ENCODE data around the gene MLLT1. TPM values are rescaled to one million over a fixed set of nuclear protein-coding genes. Genes with fewer than 3 reads are reported as not detected.

MLLT1 gene
- total RNA-seq, 1 donor: 12.5 TPM

DNA sequence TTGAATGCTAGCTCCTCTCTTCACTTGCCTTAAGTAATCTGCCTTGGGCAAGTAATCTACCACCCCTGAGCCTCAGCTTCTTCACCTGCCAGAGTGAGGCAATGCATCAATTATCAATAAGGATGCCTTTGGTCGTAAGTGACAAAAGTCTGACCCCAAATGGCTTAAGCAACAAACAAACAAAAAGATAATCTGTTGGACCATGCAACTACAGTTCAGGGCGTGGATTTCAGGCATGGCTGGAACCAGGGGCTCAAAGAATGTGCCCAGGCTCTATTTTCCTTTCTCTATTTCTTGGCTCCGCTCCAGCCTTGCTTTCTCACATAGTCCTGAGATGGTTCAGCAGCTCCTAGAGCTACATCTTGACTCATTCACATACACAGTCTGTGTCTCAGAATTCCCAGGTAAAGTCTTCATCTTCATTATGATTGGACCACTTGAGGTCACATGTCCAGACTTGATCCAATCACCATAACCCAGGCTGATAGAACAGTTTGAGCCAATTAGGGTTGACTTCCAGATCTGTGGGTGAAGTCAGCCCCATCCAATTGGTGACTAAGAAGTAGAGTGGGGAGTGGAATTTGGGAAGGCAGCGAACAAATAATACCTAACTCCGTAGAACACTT lies 114.8 kb downstream of the MLLT1 start:
- no peak for DNase-seq (ENCODE audit: low read depth)
- TF ChIP-seq, protein P1, sequence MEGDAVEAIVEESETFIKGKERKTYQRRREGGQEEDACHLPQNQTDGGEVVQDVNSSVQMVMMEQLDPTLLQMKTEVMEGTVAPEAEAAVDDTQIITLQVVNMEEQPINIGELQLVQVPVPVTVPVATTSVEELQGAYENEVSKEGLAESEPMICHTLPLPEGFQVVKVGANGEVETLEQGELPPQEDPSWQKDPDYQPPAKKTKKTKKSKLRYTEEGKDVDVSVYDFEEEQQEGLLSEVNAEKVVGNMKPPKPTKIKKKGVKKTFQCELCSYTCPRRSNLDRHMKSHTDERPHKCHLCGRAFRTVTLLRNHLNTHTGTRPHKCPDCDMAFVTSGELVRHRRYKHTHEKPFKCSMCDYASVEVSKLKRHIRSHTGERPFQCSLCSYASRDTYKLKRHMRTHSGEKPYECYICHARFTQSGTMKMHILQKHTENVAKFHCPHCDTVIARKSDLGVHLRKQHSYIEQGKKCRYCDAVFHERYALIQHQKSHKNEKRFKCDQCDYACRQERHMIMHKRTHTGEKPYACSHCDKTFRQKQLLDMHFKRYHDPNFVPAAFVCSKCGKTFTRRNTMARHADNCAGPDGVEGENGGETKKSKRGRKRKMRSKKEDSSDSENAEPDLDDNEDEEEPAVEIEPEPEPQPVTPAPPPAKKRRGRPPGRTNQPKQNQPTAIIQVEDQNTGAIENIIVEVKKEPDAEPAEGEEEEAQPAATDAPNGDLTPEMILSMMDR (IDR thresholded peaks at IDR 0.05; ENCODE audit: insufficient read depth, low read depth, low read length): no peak
- no peak overlapping the region for H3K4me3 ChIP-seq (ENCODE audit: low read depth, low read length)

- no peak for DNase-seq (ENCODE audit: low read depth)
- H3K4me3 ChIP-seq (ENCODE audit: low read depth, low read length): no peak overlapping the region
- TF ChIP-seq, protein P1 (IDR thresholded peaks at IDR 0.05; ENCODE audit: insufficient read depth, low read depth, low read length): no peak
Observed at GRCh38 chr19:6161271-6161850, 118.4 kb downstream of the MLLT1 start.

Small RNA genes lying within 50 kb of the gene (small RNA-seq; reads per million reads assigned to genes)
- gene AC011471.1: not detected

Other genes with a start within 250 kb of the MLLT1 start
- 4.5 and 6.5 TPM in 2 replicates for gene RFX2, start 169.5 kb downstream of the MLLT1 start, total RNA-seq
- not detected in 2 replicates for gene ACSBG2, start 144.3 kb downstream of the MLLT1 start, total RNA-seq
- gene ACER1, start 53.6 kb upstream of the MLLT1 start, total RNA-seq: not detected in 2 replicates
- 35.4 and 38.3 TPM in 2 replicates for gene CLPP, start 81.6 kb upstream of the MLLT1 start, total RNA-seq
- 35.4 and 47.7 TPM in 2 replicates for gene ALKBH7, start 92.8 kb upstream of the MLLT1 start, total RNA-seq
- 0.97 and 1.7 TPM in 2 replicates for gene PSPN, start 96.0 kb upstream of the MLLT1 start, total RNA-seq
- gene GTF2F1, start 113.2 kb upstream of the MLLT1 start, total RNA-seq: 36.1 and 42.7 TPM in 2 replicates
- gene KHSRP, start 144.8 kb upstream of the MLLT1 start, total RNA-seq: 91.8 and 118 TPM in 2 replicates
- not detected in 2 replicates for gene SLC25A41, start 153.8 kb upstream of the MLLT1 start, total RNA-seq
- gene SLC25A23, start 179.8 kb upstream of the MLLT1 start, total RNA-seq: 22.9 and 33.2 TPM in 2 replicates
- 0.43 TPM in 1 of 2 replicates, not detected in the other for gene CRB3, start 184.3 kb upstream of the MLLT1 start, total RNA-seq
- not detected in 2 replicates for gene DENND1C, start 201.8 kb upstream of the MLLT1 start, total RNA-seq
- not detected in 2 replicates for gene TUBB4A, start 222.3 kb upstream of the MLLT1 start, total RNA-seq